GM04504 (cell line): ENCODE measurements around the gene SQOR.
"Not testable (repeated sequence)": the region's sequence is repeated elsewhere in the genome, so short reads cannot be mapped to it uniquely, and the experiment has no call there.

Source experiments
- DNase-seq: peaks from one replicate; pipeline ENCODE4 v3.0.0-alpha.2; 2012; ENCODE audit warnings: low read depth

Gene SQOR

DNA sequence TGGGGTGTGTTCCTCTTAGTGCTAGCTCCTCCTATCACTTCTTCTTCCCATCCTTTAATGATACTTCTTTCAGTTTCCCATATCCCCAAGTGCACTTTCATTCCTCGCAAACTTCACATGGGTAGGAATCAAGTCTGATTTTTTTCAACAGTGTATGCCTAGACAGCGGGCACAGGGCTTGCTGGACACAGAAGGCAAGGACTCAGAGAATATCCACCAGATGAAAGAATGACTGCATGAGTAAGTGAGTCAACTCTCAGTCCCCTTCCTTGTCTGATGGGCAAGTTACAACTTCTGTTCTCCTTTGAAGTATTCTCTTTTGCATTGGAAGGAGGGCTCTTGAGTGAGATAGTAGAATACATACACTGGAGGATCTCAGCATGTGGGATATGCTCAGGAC is 3.1 kb upstream of the SQOR start:
- DNase-seq: no peak

- DNase-seq: no peak
Observed at GRCh38 chr15:45635191-45635638, 386 bp downstream of the SQOR start.

GRCh38 chr15:45635763-45636292 is 999 bp downstream of the SQOR start:
- no peak for DNase-seq

DNA sequence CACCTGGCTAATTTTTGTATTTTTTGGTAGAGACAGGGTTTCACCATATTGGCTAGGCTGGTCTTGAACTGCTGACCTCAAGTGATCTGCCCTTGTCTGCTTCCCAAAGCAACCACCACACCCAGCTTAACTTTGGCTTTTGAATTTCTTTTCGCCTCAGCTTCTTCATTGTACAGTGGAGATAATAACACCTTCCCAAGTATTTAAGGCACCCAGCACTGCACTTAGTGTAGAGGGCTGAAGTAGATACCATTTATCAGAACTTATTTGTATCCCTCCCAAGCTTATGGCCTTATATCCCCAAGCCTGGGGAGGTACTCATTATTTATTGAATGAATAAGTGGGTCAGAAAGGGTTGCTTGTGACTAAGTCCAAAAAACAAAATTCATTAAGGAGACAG is 2.3 kb downstream of the SQOR start:
- no peak for DNase-seq

GRCh38 chr15:45637552-45638033 is 2.8 kb downstream of the SQOR start:
- DNase-seq: peak; percentile 77

GRCh38 chr15:45640616-45641015 is 5.8 kb downstream of the SQOR start:
- peak; percentile 86 for DNase-seq

DNA sequence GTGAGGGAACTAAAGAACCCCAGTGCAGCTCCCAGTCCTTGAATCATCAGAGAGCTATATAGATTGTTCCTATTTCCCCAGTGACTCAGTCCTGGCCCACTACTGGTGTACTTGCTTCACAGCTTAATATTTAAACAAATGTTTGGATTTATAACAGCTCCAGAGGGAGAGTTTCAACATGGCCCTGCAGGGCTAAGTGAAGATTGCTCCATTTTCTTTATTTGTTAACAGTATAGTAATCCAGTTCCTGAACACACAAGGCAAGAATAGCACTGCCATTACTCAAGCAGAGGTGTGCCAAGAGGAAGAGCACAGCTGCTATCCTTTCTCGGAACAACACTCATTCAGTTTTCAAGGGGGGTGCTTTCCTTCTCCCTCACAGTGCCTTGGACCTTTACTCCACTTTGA is 6.5 kb downstream of the SQOR start:
- DNase-seq: peak; percentile 90

GRCh38 chr15:45641999-45642932 is 7.4 kb downstream of the SQOR start:
- DNase-seq: peak; percentile 79

- DNase-seq: no peak
Observed at GRCh38 chr15:45644437-45644836, 9.6 kb downstream of the SQOR start.

GRCh38 chr15:45645026-45645980 is 10.5 kb downstream of the SQOR start:
- DNase-seq: peak; percentile 40

DNA sequence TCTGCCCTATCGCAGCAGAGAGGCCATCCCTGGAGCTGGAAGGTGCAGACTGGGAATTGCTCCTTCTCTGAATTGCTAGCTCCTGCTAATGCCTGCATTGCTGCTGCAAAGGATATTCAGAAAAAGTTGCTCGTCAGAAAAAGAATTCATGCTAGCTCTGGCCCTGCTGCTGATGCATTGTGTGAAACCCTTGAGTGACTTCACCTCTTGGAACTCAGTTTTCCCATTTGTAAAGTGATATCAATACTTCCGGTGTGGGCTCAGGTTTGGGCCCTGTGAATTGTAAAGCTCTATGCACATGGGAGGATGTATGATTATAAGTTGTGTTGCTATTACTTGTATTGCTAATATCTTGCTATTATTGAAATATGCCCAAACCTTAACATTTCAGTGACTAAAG is 11.4 kb downstream of the SQOR start:
- no peak for DNase-seq

- no peak for DNase-seq
Observed at GRCh38 chr15:45647828-45648227, 13.0 kb downstream of the SQOR start.

DNA sequence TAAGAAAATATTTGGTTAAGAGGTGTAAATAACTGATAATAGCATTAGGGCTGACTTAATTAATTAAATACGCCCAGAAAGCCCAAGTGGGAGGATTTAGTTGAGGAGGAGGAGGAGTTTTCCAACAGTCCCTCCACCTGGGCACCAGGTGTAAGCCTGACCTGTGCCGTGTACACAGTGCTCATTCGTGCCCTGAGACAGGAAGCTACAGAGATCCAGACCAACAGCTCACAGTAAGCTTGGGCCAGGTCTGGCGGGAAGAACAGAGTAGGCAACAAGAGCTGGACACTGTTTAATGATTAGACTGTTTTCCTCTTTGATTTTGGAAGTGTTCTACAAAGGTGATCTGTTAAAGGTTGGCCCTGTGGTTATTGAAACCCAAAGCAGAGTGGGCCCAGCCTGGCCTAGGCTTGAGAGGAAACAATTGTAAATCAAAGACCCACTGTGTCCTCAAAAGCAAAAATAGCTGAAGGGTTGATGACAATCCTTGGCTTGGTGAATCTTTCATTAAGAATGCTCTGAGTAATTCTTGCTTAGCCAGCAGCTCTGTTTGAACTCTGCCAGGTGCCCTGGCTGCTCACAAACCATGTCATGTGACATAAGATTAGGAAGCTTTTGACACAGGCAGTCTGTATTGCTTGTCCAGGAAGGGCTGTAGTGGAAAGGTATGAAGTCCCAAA is 13.8 kb downstream of the SQOR start:
- peak; percentile 35 for DNase-seq

- not testable (repeated sequence) for DNase-seq
Observed at GRCh38 chr15:45650007-45650406, 15.2 kb downstream of the SQOR start.

DNA sequence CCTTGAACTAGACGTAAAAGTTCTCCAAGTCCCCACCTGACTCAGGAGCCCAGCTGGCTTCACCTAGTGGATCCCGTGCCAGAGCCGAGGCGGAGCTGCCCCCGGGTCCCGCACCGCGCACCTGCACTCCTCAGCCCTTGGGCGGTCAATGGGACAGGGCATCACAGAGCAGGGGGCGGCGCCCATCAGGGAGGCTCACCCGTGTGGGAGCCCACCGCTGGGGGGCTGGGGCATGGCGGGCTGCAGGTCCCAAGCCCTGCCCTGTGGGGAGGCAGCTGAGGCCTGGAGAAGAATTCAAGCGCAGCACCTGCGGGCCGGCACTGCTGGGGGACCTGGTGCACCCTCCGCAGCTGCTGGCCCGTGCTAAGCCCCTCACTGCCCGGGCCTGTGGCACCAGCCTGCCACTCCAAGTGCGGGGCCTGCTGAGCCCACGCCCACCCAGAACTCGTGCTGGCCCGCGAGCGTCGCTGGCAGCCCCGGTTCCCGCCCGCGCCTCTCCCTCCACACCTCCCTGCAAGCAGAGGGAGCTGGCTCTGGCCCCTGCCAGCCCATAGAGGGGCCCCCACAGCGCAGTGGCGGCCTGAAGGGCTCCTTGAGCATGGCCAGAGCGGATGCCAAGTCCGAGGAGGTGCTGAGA is 16.2 kb downstream of the SQOR start:
- no peak for DNase-seq

DNA sequence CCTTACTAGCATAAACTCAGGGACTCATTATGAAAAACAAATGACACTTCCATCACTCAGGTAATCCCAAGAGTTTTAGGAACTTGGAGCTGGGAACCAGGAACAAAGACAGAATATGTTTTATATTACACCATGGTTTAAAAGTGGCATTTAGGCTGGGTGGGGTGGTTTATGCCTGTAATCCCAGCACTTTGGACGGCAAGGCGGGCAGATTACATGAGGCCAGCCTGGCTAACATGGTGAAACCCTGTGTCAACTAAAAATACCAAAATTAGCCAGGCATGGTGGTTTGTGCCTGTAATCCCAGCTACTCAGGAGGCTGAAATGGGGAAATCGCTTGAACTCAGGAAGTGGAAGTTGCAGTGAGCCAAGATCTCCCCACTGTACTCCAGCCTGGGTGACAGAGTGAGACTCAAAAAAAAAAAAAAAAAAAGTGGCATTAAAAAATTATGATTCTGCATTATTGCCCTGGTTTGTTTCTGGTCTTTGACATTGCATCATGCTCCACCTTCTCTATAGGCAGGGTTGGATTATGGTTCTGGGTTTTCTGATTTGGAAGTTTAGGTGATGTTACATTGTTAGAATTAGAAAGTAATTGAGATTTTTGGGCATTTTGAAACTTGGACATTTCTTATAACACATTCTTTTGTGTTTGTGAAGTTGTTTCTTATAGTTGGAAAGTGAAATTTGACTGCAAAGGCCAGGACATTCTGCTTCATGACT is 19.0 kb downstream of the SQOR start:
- no peak for DNase-seq

- no peak for DNase-seq
Observed at GRCh38 chr15:45654749-45655148, 19.9 kb downstream of the SQOR start.

- no peak for DNase-seq
Observed at GRCh38 chr15:45657254-45657653, 22.4 kb downstream of the SQOR start.

DNA sequence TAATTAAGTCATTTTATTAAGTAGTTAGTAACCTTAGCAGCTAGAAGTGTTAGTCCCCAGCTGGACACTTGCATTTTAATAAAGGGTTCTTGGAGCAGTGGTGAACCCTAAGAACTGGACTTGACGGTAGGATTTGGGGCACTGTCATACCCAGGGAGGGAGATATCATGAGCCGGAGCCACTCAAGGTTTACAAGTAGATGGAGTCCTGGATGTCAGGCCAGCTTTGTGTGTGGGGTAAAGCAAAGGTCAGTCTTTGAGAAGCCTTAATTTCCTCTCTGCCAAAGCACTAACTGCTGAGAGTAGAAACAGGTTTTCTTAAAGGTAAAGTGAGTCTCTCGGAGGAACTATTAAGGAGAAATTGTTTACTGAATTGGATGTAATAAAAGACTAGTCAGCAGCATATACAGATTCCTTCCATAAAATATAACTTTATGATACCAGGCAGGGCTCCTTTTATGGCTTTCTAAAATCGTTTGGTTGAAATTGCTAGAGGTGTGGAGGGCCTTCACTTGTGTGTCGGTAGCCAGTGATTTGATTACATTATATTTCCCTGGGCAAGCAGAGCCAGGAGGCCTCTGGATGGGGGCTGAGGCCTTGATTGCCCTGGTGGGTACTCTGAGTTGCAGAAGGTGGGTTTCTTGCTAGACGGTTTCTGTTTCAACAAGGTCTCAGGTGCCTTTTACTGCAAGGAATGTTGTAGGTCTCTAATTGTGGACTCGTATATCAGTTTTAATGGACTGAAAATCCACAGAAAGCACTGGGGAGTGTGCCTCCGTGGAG is 23.1 kb downstream of the SQOR start:
- DNase-seq: no peak
